Medulla oblongata (tissue), 1 donor: ENCODE measurements around the gene CORO7.

ENCODE experiments used
- DNase-seq: peaks from one replicate; pipeline ENCODE4 v3.0.0-alpha.2; 2015; ENCODE audit errors: extremely low spot score

Gene CORO7

DNA sequence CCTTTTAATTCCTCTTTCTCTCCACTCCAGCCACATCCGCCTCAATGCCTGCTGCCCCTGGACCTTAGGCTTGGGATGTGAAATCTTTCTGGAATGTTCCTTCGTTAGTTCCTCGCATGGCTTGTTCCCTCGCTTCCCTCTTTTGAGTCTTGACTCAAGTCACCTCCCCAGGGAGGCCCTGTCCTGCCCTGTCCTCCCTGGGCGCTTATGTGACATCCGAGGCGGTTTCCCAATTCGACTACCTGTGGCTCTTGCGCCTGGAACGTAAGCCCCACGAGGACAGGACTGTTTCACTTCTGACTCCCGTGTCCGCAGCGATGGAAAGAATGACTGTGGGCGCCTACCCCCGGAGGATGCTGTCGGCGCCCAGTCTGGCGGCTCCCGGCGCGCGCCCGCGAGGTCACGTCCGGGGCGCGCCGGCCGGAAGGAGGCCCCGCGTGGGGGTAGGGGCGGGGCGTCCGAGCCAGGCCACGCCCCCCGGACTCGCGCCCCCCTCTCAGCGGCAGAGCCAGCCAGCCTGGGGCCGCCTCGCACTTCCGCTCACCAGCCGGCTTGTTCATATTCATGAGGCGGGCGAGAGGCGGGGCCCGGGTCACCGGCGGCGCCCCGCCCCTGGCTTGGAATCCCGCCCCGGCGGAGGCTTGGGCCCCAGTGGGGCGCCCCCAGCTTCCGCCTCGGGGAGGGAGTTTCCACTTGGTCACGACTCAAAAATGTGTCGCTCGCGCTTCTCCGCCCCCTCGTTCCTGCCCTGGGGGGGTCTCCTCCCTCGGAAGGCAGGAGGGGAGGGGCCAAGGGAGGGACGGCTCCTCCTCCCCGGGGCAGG is 109.0 kb downstream of the CORO7 start:
- DNase-seq, result peak; percentile 91

GRCh38 chr16:4306470-4307214 is 109.8 kb downstream of the CORO7 start:
- no peak for DNase-seq
